Peyer's patch (tissue), 4 donors: ENCODE measurements around the gene SLC22A31.

Source experiments
- POLR2A ChIP-seq, 2 donors: fragments of 450-650 bp; IDR thresholded peaks; one replicate each; pipeline ENCODE4 v1.5.1; 2017; ENCODE audit warnings: antibody characterized with exemption in 2 of 2, mild to moderate bottlenecking in 2 of 2, moderate library complexity in 2 of 2
- TF ChIP-seq, protein P1 (sequence below), 6 experiments: fragments of 450-650 bp in 4 of 6; fragments of 200-600 bp in 2 of 6; sonication (generic) in 1 of 6; IDR thresholded peaks; one replicate each; pipeline ENCODE4 v1.5.1; 2017 to 2019; ENCODE audit warnings: antibody characterized with exemption in 6 of 6, mild to moderate bottlenecking in 3 of 6, moderate library complexity in 1 of 6

DNA sequence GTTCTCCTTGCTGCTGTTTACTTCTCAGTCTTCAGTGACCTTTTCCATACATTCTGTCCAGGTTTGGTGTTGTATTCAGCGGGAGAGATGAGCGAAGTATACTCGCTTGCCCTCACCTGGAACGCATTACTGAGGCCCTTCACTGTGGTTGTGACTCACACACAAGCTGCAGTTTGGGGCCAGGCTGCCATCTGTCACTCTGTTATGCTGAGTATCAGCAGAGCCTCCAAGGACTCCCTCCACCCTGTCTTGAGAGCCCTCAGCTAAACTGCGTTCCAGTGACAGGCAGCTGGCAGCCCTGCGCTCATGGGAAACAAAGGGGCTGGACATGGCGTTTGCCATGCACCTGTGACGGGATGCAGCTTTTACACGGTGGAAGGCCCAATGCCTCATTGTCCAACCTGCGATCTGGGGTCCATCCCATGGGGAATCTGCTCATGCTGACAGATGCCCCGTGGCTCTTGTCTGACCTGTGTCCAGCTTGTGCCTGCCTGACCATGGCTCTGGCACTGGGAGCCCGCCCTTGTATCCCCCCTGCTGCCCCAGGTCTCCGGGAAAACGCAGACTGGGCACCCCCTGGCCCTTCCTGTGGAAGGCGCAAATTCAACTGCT lies 10.7 kb upstream of the SLC22A31 start:
- TF ChIP-seq, protein P1, sequence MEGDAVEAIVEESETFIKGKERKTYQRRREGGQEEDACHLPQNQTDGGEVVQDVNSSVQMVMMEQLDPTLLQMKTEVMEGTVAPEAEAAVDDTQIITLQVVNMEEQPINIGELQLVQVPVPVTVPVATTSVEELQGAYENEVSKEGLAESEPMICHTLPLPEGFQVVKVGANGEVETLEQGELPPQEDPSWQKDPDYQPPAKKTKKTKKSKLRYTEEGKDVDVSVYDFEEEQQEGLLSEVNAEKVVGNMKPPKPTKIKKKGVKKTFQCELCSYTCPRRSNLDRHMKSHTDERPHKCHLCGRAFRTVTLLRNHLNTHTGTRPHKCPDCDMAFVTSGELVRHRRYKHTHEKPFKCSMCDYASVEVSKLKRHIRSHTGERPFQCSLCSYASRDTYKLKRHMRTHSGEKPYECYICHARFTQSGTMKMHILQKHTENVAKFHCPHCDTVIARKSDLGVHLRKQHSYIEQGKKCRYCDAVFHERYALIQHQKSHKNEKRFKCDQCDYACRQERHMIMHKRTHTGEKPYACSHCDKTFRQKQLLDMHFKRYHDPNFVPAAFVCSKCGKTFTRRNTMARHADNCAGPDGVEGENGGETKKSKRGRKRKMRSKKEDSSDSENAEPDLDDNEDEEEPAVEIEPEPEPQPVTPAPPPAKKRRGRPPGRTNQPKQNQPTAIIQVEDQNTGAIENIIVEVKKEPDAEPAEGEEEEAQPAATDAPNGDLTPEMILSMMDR (IDR thresholded peaks at IDR 0.05) = no peak
- TF ChIP-seq POLR2A (IDR thresholded peaks at IDR 0.05) = no peak
